ENCODE results near the gene EMSY. TPM values are rescaled to one million over a fixed set of nuclear protein-coding genes. Genes with fewer than 3 reads are reported as not detected.
"Not testable (repeated sequence)": the region's sequence is repeated elsewhere in the genome, so short reads cannot be mapped to it uniquely, and the experiment has no call there.

EMSY gene
- 10 to 100 TPM; 25.5 to 30.1 (median 28.3) TPM for polyA plus RNA-seq (ENCODE audit: insufficient read length in 3 of 3)

- peak; percentile 97 to 99 (median 98) for DNase-seq (ENCODE audit: low read depth in 3 of 3, low spot score in 2 of 3)
These were observed at the start of gene EMSY for GRCh38 chr11:76444384-76445120. EMSY (plus strand) TSS chr11:76445018; CDS start chr11:76446939, 1,921 bp downstream.

- DNase-seq (ENCODE audit: low read depth in 3 of 3, low spot score in 2 of 3) = no peak
These were observed 49.5 kb upstream of the EMSY start for GRCh38 chr11:76395296-76395695.

GRCh38 chr11:76397383-76397782 lies 47.4 kb upstream of the EMSY start:
- DNase-seq (ENCODE audit: low read depth in 3 of 3, low spot score in 2 of 3) = no peak

GRCh38 chr11:76400967-76401366 lies 43.9 kb upstream of the EMSY start:
- no peak for DNase-seq (ENCODE audit: low read depth in 3 of 3, low spot score in 2 of 3)

- not testable (repeated sequence) for DNase-seq (ENCODE audit: low read depth in 3 of 3, low spot score in 2 of 3)
These were observed 43.3 kb upstream of the EMSY start for GRCh38 chr11:76401484-76401883.

- DNase-seq (ENCODE audit: low read depth in 3 of 3, low spot score in 2 of 3) = no peak
These were observed 38.5 kb upstream of the EMSY start for GRCh38 chr11:76406359-76406758.

- DNase-seq (ENCODE audit: low read depth in 3 of 3, low spot score in 2 of 3) = peak in 2 of 3 donors; percentile 20 to 32
These were observed 36.5 kb upstream of the EMSY start for GRCh38 chr11:76408171-76408965.

GRCh38 chr11:76410851-76411357 lies 33.9 kb upstream of the EMSY start:
- peak; percentile 46 to 56 (median 54) for DNase-seq (ENCODE audit: low read depth in 3 of 3, low spot score in 2 of 3)

- no peak for DNase-seq (ENCODE audit: low read depth in 3 of 3, low spot score in 2 of 3)
These were observed 29.7 kb upstream of the EMSY start for GRCh38 chr11:76415073-76415472.

GRCh38 chr11:76419896-76420295 lies 24.9 kb upstream of the EMSY start:
- no peak for DNase-seq (ENCODE audit: low read depth in 3 of 3, low spot score in 2 of 3)

- DNase-seq (ENCODE audit: low read depth in 3 of 3, low spot score in 2 of 3) = no peak
These were observed 20.4 kb upstream of the EMSY start for GRCh38 chr11:76424379-76424778.

GRCh38 chr11:76424891-76425290 lies 19.9 kb upstream of the EMSY start:
- no peak for DNase-seq (ENCODE audit: low read depth in 3 of 3, low spot score in 2 of 3)

GRCh38 chr11:76426660-76427059 lies 18.2 kb upstream of the EMSY start:
- no peak for DNase-seq (ENCODE audit: low read depth in 3 of 3, low spot score in 2 of 3)

- no peak for DNase-seq (ENCODE audit: low read depth in 3 of 3, low spot score in 2 of 3)
These were observed 8.8 kb upstream of the EMSY start for GRCh38 chr11:76436020-76436419.

- no peak for DNase-seq (ENCODE audit: low read depth in 3 of 3, low spot score in 2 of 3)
These were observed 1.4 kb upstream of the EMSY start for GRCh38 chr11:76443268-76443980.

GRCh38 chr11:76444065-76444383 lies 794 bp upstream of the EMSY start:
- no peak for DNase-seq (ENCODE audit: low read depth in 3 of 3, low spot score in 2 of 3)

GRCh38 chr11:76445121-76446084 lies 585 bp downstream of the EMSY start:
- peak in 1 of 3 donors; percentile 72 for DNase-seq (ENCODE audit: low read depth in 3 of 3, low spot score in 2 of 3)

- DNase-seq (ENCODE audit: low read depth in 3 of 3, low spot score in 2 of 3) = no peak
These were observed 3.7 kb downstream of the EMSY start for GRCh38 chr11:76448506-76448905.

- no peak for DNase-seq (ENCODE audit: low read depth in 3 of 3, low spot score in 2 of 3)
These were observed 8.4 kb downstream of the EMSY start for GRCh38 chr11:76453248-76453647.

- peak in 2 of 3 donors; percentile 43 to 61 for DNase-seq (ENCODE audit: low read depth in 3 of 3, low spot score in 2 of 3)
These were observed 10.5 kb downstream of the EMSY start for GRCh38 chr11:76455331-76455730.

Measured in right renal cortex interstitium (tissue), 3 donors.